GM10248 (cell line): ENCODE data around the gene PAPPA2.

Source experiments
- CTCF ChIA-PET: fragments of 300-600 bp; sonication (Branson Sonifier 250); formaldehyde crosslinking; extraction: SDS; loops from one replicate; lab custom pipeline; 2021; ENCODE audit warnings: antibody characterized with exemption; lab: Yijun Ruan, JAX
- POLR2A ChIA-PET: fragments of 350-650 bp; sonication (Branson Sonifier 250); formaldehyde crosslinking; extraction: SDS; loops from one replicate; lab custom pipeline; 2020; ENCODE audit warnings: antibody characterized with exemption; lab: Yijun Ruan, JAX
- DNase-seq: peaks from one replicate; pipeline ENCODE4 v3.0.0; 2012; ENCODE audit errors: extremely low spot score
- TF ChIP-seq, protein P1 (sequence below): IDR thresholded peaks from 2 replicates; pipeline ENCODE4 v1.5.1; 2012; ENCODE audit warnings: mild to moderate bottlenecking, low read depth; ENCODE audit errors: extremely low read depth, missing control alignments, control extremely low read depth

The PAPPA2 gene

DNA sequence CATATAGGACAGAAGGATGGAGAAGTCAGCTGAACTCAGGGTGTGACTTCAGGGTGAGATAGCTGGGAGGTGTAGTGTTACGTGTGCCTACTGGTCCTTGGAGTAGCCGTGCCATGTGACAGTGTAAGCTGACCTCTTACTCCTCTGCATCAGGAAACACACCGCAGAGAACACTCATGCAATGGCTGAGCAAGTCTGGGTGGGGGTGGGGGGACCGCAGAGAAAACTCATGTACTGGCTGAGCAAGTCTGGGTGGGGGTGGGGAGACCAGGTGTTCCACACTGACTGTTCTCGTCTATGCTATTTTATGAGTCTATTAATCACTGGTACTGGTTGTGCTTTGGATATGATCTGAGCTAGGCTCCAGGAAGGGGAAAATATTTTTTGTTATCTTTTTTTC is 233.1 kb downstream of the PAPPA2 start:
- TF ChIP-seq, protein P1, sequence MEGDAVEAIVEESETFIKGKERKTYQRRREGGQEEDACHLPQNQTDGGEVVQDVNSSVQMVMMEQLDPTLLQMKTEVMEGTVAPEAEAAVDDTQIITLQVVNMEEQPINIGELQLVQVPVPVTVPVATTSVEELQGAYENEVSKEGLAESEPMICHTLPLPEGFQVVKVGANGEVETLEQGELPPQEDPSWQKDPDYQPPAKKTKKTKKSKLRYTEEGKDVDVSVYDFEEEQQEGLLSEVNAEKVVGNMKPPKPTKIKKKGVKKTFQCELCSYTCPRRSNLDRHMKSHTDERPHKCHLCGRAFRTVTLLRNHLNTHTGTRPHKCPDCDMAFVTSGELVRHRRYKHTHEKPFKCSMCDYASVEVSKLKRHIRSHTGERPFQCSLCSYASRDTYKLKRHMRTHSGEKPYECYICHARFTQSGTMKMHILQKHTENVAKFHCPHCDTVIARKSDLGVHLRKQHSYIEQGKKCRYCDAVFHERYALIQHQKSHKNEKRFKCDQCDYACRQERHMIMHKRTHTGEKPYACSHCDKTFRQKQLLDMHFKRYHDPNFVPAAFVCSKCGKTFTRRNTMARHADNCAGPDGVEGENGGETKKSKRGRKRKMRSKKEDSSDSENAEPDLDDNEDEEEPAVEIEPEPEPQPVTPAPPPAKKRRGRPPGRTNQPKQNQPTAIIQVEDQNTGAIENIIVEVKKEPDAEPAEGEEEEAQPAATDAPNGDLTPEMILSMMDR = no peak
- POLR2A ChIA-PET = no interaction called here
- CTCF ChIA-PET = interaction anchor here (1.1 to 2.8 kb wide), 3 partner anchors 10 to 136 kb away, joined by 3 to 14 read pairs (median 4); no protein-coding TSS in a partner anchor
- no peak for DNase-seq

DNA sequence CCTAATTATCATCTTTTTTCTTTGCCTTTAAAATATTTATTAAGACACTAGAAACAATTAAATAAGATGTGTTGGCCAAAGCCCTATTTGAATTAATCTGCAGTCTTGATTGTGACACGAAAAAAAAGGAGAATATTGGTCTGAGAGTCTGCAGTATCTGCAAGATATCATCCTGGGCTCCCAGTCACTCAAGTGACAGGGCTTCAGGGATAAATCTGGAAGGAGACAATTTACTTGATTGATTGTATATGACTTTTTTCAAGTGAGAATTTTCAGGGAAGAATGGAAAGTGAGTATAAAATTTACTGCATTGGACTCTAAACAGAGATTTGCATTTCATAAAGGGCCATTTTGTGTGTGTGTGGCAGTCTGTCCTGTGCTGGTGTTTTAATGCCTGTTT is 233.7 kb downstream of the PAPPA2 start:
- ChIA-PET CTCF (interaction anchor here (1.1 to 1.3 kb wide), 2 partner anchors 9 to 29 kb away, joined by 3 to 4 read pairs; no protein-coding TSS in a partner anchor), POLR2A (no interaction called here)
- no peak for DNase-seq
- TF ChIP-seq, protein P1 = no peak

DNA sequence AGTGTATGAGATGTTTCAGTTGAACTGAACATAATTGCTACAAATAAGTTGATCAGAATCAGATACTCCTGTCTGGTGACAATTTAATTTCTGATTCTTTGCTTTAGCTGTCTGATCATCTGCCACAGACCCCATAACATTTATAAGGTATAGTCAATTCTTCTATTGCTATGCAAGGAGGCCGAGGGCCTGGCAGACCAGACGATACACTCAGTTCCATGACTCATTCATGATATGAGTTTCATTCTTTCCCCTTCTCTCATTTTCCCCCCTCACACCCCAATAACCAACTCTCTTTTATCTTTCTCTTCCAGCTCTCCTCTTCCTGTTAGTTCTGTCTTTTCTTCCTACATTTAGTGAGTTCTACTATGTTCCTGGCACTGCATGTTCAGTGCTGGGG is 236.8 kb downstream of the PAPPA2 start:
- no peak for DNase-seq
- CTCF ChIA-PET = no interaction called here
- TF ChIP-seq, protein P1 = no peak
- POLR2A ChIA-PET = no interaction called here

DNA sequence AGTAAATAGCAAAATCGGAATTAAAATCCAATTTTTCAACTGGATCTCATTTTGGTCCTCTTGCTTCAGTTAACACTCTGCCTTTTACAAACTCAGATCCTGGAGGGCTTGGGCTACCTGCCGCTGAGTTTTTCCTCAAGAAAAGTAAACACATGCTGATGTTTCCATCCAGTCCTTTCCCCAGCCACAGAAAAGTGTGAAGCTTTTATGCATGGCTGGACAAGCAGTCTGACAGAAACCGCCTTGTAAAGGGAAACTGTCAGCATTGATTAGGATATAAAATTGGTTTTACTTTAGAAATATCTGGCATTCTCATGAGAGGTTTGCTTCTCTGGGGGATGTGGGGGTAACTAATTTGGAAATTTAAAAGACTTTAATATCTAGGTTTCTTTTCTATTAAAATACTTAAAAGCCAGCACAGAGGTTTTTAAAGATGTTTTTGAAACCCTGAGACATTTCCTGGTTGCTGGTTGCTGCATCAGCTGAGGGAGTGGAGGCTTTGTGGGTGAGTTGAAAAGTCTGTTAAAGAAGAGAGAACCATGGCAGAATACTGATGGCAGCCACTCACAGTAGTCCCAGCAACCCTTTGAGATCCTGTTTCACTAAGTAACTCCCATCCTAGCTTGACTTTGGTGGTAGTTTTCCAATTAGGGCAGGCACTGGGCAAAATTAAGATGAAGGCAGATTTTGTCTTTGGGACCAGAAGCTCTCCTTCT is 238.3 kb downstream of the PAPPA2 start:
- CTCF ChIA-PET = interaction anchor here (2.6 kb wide), 1 partner anchor 9 kb away, joined by 12 read pairs; no protein-coding TSS in a partner anchor
- TF ChIP-seq, protein P1 = no peak
- DNase-seq = no peak
- POLR2A ChIA-PET = no interaction called here

DNA sequence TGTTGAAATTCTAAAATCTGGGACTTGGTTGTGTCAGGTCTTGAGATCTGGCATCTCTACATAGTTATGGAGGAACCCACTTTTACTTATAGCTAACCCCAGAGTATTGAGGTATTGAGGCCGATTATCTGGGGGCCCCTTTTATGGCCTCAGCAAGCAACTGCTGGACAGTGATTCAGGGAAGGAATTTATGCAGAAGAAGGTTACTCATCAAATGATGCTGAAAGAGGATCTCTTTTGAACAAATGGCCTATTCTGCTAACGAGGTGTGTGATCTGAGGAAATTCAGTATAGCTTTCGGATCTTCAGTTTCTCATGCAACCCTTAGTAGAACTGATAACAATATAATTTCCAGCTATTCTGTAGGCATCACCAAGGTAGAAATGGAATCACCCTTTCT is 239.9 kb downstream of the PAPPA2 start:
- POLR2A ChIA-PET = no interaction called here
- CTCF ChIA-PET = interaction anchor here (1.9 to 2.6 kb wide), 2 partner anchors 11 to 143 kb away, joined by 5 to 12 read pairs; no protein-coding TSS in a partner anchor
- DNase-seq = no peak
- TF ChIP-seq, protein P1 = no peak

DNA sequence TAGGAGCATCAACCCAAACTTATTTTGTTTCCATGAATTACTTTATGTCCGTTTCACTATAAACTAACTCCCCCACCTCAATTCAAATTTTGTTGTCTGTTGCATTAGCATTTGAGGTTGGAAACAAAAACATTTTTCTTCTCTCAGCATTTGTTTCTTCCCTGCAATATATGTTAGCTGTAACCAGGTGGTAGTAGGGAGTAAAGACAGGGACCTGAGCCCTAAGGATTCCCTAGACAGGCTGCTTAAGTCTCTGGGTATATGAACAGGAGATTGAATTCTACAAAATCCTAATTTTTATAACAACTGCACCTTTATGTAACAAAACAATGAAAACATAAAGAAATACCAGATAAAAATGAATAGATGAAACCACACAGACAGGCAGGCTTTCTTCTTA is 242.6 kb downstream of the PAPPA2 start:
- POLR2A ChIA-PET = no interaction called here
- DNase-seq = no peak
- CTCF ChIA-PET = interaction anchor here (1.1 to 1.8 kb wide), 4 partner anchors 9 to 146 kb away, joined by 3 to 9 read pairs (median 5); no protein-coding TSS in a partner anchor
- TF ChIP-seq, protein P1 = no peak
